Stimulated activated CD8-positive, alpha-beta memory T cell treated with anti-CD3 and anti-CD28 coated beads, Interleukin-2, amount 100 ng/mL, for 48 hours (primary cell): Measurements from ENCODE around the gene IRF4.
A peak's percentile ranks its signal among the peaks of the same experiment; 100 is the strongest.

Experiments
- DNase-seq, 2 donors: peaks; one replicate each; pipeline ENCODE4 v3.0.0-alpha.2; 2020; ENCODE audit warnings: low read depth in 2 of 2

The IRF4 gene

DNA sequence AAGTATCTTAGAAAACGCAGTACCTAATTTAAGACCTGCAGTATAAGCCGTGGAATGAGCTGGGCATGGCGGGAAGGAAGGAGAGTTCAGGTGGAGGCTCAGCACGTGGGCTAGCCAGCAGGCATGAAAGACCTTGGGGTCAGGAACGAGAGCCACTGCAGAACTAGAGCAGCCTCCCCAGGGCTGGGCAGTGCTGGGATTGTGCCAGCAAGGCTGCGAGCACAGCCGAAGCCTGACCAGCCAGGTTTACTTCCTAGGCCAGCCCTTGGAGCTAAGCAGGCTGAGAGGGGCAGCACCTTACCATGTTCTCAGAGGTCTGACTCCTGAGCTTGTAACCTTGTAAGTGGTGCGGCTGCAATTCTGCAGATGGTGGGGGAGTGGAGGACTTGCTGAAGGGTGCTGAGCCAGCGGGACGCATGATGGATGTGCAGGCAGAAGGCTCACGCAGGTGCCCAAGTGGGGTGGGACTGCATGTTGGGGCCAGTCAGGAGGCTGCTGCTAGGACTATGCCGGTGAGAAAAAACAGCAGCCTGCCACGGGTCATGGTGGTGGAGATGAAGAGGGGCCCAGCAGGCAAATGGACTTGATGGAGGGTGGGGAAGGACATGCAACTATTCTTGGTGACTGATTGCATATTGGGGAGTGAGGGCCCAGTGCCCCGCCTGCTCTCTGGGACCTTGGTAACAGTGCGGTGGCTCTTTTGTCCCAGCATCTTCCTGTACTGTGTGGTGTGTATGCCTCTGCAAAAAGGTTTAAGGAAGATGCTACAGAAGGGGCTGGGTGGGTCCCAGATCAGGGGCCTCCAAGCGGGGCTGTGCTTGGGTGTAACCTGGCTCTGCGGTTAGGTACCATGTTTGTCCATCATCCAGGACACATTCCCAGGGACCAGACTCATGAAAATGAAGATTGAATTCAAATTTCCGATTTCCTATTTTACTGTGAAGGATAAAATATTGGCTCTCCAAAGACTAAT lies 37.6 kb upstream of the IRF4 start:
- DNase-seq: no peak

DNA sequence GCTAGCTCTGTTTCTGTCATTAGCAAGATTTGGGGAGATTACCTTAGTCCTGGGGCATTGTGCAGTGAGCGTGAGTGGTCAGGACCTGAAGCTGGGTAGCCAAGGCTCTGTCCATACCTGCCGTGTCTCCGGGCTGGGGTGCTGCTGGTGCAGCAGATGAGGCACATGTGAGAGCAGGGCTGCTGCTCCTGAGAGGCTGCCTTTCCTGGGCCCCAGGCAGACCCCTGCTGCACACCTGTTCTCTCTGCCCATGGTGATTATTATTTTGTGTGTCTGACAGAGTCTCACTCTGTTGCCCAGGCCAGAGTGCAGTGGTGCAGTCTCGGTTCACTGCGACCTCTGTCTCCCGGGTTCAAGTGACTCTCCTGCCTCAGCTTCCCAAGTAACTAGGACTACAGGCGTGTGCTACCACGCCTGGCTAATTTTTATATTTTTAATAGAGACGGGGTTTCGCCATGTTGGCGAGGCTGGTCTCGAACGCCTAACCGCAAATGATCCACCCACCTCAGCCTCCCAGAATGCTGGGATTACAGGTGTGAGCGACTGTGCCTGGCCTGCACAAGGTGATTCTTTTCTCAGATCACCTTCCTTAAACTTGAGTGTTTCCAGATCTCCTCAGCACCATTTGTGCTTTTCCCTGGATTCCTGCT lies 36.8 kb upstream of the IRF4 start:
- DNase-seq: no peak

DNA sequence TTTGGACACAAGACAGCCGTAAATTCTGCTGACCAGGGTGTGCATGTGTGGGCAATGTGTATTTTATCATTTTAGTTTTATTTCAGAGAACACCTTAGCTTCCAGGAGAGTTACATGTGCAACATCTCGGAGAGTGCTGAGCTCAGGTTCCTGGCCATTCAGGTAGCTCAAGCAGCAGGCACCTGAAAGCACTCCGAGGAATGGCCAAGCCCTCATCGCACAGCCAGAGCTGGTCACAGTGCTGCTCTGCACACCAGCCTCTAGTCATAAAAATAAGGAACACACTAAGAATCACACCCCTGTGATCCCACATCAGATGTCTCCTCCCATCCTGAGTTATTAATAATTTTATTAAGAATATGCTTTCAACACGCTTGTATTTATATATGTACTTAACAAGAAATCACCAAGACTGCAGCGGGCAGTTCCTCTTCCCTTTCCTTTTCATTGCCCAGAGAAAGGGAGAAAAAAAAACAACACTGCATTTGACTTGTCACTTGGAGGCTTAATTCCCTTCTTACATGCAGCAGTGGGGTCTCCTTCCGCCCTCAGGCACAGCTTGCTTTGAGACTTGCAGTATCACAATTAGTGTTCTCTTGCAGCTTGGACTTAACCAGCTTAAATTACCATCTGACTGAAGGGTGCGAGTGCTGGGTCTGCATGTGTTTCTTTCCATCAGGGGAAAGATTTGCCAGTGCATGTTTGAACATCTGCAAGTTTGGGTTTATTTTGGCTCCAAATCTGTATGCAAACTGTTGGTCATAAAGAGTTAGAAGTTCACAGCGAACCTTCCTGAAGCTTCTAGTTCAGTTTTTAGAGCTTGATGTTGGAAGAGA lies 36.0 kb upstream of the IRF4 start:
- DNase-seq: no peak

DNA sequence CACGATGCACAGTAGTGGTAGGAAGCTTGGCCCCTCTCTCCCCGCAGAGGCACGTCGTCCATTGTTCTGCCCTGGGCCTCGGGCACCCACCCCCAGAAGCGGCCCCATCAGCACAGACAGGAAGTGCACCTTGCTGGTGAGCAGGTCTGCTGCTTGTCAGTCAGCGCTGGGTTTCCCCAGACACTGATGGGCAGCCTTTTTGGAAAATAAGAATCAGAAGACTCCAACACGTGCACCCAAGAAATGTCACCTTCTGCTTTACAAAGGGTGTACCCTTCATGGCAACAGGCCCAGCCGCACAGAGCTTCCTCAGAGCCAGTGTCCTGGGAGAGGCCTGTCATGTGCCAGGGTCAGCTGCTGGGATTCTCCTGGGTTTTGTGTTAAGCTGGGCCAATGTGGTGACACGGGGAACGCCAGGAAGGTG lies 34.7 kb upstream of the IRF4 start:
- DNase-seq: peak in 1 of 2 donors; percentile 36

DNA sequence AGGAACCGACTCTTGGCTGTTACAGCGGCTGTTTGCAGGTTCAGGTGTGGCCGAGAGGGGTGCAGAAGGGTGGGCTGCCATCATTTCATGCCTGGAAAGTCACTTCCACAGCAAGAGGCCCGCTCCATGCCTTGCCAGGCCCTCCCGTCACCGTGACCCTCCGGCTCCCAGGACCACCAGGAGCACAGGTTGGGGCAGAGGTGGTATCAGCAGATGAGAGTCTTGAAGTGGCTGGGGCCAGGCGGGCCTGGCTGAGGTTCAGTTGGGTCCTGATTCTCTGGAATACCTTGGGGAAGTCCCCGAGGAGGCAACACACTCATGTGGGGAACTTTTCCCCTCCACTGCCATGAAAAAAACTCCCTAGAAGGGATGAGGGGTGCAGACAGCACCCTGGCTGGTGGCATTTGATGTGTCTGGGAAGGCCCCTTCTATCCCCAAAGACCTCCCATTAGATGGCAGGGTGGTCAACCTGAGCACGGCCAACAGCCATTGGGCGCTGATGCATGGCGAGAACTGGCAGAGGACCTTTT lies 34.2 kb upstream of the IRF4 start:
- no peak for DNase-seq

DNA sequence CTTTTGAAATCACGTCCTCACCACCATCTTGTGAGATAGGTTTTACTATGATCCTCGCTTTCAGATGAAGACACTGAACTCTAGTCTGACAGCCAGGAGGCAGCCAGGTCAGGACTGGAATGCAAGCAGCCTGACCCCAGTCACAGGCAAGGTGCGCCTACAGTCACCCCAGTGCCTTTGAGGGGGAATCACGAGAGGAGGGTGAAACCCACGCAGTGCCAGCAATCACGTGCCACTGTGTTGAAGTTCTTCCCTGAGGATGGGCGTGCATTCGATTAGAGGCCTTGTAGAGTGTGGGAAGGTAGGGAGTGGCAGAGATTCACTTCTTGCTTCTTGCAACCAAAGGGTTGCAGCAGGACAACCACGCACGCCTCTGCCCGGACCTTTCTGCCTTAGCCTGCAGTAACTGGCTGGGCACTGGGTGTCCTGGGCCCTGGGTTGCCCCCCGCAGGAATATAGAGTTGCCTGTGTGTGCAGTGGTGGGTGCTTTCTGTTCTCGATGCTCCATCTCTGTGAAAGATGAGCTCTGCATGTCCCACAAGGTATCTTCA lies 33.7 kb upstream of the IRF4 start:
- DNase-seq: no peak

DNA sequence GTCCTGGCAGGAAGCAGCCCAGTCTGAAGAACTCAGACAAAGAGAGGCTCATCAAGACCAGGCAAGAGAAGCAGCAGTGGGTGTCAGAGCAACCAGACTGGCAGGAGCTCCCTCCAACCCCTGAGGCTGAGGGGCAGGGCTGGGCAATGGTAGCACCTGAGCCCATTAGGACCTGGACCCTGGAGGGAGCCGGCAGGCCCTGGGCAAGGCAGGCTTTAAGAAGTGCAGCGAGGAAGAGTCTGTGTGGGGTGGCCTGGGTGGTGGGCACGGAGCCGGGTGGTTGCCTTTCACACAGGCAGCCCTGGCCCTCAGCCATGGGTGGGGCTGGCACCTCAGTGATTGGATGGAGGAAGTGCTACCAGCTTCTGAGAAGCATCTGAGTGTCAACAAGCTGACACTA lies 33.1 kb upstream of the IRF4 start:
- DNase-seq: no peak

DNA sequence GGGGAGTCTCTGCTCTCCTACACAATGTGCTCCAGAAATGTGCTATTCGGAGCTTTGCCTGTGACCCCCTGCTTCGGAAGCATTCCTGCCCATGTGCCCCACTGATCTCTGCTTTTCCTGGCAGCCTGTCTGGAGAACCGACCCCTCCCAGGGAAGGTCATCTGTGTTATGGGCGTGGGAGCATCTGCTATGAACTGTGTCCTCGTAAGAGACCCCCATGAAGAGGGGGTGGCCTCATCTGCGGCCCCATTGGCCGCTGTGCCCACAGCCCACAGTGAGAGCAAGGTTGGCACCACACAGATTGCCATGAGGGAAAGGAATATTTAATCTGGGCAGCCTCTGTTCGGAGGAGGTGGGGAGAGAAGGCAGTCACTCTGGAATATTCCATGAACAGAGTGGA lies 32.7 kb upstream of the IRF4 start:
- DNase-seq: no peak

DNA sequence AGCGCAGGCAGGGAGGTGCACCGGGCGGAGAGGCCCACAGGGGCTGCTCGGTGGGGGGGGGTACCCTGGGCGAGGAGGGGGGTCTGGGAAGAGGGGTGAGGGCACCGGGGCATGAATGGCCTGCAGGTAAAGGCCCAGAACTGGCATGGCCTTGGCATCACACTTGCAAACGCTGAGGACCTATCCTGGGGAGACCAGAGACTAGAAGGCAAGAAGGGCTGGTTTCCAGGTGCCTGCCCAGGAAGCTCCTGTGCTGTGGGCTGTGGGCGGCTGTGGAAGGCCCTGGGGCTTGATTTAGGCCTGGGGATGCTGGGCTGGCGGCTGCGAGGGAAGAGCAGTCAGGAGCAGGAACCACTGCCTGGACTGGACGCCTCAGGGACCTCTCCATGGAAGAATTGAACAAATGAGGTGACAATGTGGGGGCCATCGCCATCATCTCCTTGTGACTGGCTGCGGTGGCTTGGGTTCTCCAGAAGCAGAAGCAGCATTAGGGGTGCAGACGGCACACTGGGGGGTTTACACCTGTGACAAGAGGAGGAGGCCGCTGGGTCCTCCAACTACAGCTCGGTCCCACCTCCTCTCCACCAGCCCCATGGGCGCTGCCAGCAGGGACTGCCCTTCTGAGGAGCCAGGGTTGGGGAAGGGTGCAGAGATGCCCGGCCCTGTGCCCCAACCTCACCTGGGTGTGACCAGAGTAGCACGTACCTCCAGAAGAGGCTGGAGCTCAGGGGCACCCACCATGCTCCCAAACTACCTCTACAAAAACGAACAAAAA lies 32.1 kb upstream of the IRF4 start:
- DNase-seq: no peak

DNA sequence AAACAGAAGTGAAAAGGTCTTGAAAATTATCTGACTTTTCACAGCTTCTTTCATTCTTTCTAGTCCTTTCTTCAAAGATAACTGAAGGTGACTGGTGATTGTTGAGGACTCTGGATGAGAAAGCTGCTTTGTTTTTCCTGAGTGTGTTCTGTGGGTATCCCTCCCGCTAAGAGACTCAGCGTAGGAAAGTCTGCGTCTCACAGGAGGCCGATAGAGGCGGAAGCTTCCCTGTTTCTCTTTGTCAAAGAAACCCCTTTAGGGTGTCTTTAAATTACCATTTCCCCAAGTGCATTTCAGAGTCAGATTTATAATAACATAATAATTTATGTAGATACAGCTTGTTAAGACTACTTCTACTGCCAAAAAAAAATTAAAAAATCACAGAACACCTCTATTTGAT lies 31.2 kb upstream of the IRF4 start:
- DNase-seq: no peak

DNA sequence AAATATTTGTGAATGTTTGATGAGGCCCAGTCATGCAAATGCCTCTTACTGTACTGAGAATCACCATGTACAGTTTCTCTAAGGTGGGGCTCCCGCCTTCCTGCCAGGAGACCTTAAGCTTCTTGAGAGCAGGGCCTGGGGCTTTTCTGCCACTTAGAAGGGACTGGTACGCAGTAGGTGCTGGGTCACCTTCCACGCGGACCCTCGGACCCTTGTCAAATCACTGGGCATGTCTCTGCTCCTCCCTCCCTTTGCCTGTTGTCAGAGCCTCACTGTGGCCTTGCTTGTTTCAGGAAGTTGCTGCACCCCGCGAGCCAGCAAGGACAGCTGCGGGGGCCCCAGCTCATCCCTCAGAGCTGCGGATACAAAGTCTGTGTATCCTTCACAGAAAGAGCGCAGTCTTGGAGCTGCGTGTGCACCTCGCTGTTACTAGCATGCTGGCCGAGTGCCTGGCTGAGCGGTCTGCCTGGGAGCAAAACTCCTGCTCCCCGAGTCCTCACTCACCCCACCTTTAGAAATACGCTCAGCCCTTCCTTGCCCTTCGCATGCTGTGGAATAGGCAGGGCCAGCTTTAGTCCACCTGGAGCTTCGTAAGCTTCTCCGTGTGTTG lies 30.7 kb upstream of the IRF4 start:
- no peak for DNase-seq

DNA sequence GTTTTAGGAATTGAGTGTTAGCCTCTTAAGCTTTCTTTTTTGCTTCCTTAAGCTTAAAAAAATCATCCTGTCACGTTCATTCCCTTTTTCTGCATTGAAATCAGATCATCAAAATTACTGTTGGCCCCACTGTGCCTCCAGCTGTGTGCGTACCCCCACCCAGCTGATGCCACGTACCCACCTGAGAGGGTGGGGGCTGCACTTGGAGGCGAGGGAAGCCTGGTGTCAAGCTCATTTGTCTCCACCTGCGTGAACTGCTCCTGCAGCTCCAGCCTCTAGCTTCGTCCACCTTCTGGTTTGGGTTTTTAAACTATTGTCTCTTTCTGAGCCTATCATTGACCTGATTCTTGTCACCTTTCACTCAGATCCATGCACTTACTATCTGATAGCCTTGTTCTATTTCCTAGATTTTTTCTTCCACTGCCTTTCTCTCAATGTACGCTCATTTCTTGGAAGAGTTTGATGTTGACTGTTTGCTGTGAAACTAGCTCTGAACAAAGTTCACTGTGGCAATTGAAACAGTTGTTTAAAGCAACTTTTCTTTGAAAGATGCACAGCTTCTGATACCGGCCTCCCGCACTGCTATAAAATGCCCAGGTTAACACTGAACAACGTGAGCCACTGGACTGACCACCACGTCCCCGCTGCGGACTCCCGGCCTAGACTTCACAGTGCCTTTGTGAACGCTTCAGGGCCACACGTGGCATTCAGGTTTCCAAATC lies 30.0 kb upstream of the IRF4 start:
- no peak for DNase-seq

DNA sequence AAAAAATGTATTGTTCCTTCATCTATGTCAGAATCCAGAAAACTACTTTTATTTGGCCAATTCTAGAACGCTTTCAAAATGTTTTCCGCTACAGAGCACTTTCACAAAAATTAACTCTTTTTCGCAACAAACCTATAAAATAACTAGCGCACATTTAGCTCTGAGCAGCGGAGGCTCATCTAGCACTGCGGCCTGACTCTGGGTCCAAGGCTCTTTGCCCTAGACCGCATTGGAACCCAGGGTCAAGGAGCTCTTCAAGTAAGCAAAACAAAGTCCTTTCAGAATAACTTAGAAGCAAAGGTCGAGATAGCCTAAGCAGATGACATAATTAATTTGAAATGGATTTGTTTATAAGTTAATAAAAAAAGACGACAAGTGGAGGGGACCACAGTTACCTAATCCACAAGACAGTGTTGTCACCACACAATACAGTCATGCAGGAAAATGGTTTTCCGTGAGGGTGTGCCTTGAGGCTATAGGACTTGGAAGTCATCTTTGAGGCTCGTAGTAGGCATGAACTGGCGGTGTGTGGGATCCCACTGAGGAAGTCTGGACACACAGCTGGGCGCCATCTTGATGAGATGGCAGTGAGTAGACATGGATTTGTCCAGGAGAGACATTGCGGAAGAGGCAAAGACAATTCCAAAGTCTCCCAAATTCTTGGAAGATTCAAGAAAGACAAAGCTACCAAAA lies 29.2 kb upstream of the IRF4 start:
- DNase-seq: no peak

DNA sequence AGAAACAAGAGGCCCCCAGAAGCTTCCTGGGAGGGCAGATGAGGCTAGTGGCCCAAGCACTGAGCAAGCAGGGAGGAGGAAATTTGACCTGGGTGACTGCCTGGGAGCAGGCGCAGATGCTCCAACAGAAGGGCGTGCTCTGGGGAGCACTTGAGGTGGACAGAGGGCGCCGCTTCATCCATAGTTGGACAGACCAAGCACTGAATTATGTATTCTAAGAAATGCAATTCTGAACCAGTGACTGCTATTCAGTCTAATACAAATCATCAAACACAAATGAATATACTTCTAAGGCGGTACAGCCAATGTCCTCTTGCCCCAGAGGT lies 28.7 kb upstream of the IRF4 start:
- DNase-seq: no peak

DNA sequence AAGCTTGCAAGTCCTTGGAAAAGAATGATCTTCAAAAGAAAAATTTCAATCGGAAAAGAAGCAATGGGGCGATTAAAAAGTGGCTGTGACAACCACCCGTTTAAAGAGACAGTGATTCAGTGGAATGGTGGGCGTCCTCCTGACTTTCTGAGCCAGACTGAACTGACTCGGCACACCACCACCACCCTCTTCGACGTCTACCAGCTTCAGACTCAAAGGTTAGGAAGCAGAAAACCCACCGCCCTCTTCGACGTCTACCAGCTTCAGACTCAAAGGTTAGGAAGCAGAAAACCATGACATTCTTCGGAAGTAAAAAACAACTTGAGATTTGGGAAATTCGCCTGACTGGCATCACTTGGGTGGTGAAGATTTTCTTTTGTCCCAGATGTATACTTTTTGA lies 28.3 kb upstream of the IRF4 start:
- no peak for DNase-seq

DNA sequence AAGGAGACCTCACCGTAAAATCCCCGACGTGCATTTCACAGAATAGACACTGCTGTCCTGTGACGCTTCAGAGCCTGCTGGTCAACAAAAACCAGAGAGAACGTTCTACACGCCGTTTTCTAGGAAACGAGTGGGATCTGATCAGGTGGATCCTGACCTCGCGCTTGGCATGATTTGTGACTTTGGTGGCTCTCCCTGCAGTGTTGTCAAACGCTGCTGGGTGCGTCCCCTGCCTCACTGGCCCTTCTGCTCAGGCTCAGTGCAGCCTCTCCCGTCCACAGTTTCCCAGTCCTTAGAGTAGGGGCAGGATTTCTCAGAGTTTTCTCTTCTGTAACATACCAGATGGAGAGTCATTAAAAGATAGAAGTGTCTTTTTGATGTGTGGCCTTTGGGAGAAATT lies 27.6 kb upstream of the IRF4 start:
- no peak for DNase-seq

DNA sequence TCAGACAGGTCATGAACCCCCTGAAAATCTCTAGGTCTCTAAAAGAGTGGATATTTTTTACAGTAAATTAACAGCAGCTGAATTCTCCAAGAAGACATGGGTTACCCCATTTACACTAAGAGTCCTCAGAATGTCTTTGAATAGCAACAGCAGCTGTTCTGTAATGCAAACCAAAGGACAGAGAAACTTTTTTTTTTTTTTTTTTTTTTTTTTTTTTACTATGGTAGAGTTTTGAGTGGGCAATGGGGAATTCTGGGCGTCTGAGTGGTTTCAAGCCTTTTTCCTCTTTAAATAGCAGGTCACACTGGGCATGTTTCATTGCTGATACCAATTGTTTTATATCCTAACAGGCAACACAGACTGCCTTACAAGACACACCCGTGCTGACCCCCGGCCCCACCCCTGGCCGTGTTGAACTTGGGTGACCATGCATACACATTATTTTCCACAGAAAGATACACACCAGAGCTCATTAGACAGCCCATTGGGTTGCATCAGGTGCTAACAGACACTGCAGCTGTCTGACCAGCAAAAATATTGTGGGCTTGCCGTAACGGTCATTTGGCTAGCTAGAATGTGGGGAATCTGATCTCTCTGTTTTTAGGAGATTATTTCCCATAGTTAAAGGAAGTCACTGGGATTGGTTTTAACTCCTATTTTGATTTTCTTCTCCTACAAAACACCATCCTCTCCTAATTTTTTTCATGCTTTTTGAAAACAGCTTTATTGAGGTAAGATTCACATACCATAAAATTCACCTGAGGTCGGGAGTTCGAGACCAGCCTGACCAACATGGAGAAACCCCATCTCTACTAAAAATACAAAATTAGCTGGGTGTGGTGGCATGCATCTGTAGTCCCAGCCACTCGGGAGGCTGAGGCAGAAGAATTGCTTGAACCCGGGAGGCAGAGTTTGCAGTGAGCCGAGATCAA lies 26.7 kb upstream of the IRF4 start:
- no peak for DNase-seq

DNA sequence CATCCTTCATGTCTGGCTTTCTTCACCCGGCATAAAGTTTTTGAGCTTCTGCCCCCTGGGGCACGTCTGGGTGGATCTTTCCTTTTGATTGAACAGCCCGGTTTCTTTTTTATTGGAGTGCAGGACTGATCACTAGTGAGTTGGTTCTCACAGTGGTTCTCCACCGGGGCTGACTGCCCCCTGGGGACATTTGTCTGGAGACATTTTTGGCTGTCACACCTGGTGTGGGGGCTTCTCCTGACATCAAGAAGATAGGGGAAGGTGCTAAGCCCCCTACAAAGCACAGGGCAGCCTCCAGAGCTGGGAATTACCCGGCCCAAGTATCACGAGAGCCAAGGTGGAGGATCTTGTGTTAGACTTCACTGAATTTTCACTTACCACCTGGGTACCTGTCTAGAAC lies 25.7 kb upstream of the IRF4 start:
- no peak for DNase-seq
